ENCODE results near the gene POLK. TPM values are rescaled to one million over a fixed set of nuclear protein-coding genes. Genes with fewer than 3 reads are reported as not detected.

The POLK gene
- total RNA-seq, 2 experiments from 2014 or later, result 16.0 to 29.5 TPM

DNA sequence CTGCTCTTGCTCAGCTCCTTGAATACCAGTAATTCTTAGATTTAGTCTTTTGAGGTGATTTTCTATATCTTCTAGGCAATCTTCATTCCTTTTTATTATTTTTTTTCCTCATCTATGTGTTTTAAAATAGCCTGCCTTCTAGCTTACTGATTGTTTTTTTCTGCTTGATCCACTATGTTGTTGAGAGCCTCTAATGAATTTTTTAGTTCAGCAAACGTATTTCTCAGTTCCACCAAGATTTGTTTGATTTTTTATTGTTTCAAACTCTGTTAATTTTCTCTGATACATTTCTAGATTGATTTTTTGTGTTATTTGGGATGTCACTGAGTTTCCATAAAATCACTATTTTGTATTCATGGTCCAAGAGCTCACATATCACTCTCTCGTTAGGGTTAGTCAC lies 9.5 kb downstream of the POLK start:
- Histone ChIP-seq H3K27ac (ENCODE audit: low read depth, low read length, poor library complexity, severe bottlenecking) (no peak overlapping the region), H3K4me3 (ENCODE audit: low read depth, low read length, poor library complexity, severe bottlenecking) (no peak overlapping the region), H3K4me1 (ENCODE audit: insufficient read depth, low read length, poor library complexity, severe bottlenecking) (peaks cover 11% of the 10 kb centered on the region), H3K4me2 (ENCODE audit: low read length) (no peak overlapping the region), H3K36me3 (ENCODE audit: insufficient read depth, low read length) (peaks cover 40% of the 10 kb centered on the region), H3K9me2 (ENCODE audit: insufficient read depth, low read length) (no peaks in the 10 kb centered on the region), H3K9me3 (ENCODE audit: low read length) (peaks cover 40% of the 10 kb centered on the region), H3K79me2 (ENCODE audit: insufficient read depth, low read depth, low read length) (peaks cover 88% of the 10 kb centered on the region; the same call in 1 of the 2 replicates), H2AFZ (ENCODE audit: low read length) (no peak overlapping the region), H4K20me1 (ENCODE audit: insufficient read depth, low read length) (0 out of 2 replicates have a peak, but pooled peaks cover 3% of the 10 kb centered on the region)
- CTCF ChIA-PET (ENCODE audit: unreplicated experiment), result no interaction called here
- POLR2A ChIA-PET, result interaction anchor here (0.5 to 2.0 kb wide), 4 partner anchors 9 to 18 kb away, joined by 3 to 10 read pairs (median 4); partner anchors contain the start of gene POLK
- DNase-seq (ENCODE audit: low spot score), result no peak
- no peak for TF ChIP-seq EZH2phosphoT487 (IDR thresholded peaks at IDR 0.05; ENCODE audit: borderline replicate concordance, low read depth, low read length)
- no peak for TF ChIP-seq CTCF (conservative IDR thresholded peaks at IDR 0.05; ENCODE audit: low read length)
- no TSS peak for BruUV-seq (replicated peaks)
- intact Hi-C loops (cut with micrococcal nuclease; ENCODE audit: unreplicated experiment), result no loop called here

DNA sequence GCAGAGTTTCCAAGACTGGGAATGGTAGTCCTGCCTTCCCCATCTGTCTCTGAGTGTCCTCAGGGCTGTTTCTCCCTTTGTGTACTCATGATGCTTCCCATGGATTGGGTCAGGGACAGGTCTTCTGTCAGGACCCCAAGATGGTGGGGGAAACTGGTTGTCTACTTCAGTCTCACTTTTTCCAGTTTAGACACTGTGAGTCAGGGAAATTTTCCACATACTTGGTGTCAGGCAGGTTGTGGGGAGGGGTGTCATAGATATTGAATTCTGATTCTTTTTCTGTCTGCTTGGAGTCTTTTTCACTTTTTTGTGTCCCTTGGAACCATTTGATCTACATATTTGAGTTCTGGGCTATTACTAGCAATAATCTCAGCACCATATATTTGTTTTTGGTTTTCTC lies 10.3 kb downstream of the POLK start:
- Histone ChIP-seq H3K4me1 (ENCODE audit: insufficient read depth, low read length, poor library complexity, severe bottlenecking) (peaks cover 11% of the 10 kb centered on the region), H3K4me3 (ENCODE audit: low read depth, low read length, poor library complexity, severe bottlenecking) (no peak overlapping the region), H3K79me2 (ENCODE audit: insufficient read depth, low read depth, low read length) (peaks cover 88% of the 10 kb centered on the region; the same call in 1 of the 2 replicates), H4K20me1 (ENCODE audit: insufficient read depth, low read length) (0 out of 2 replicates have a peak, but pooled peaks cover 3% of the 10 kb centered on the region), H2AFZ (ENCODE audit: low read length) (no peak overlapping the region), H3K27ac (ENCODE audit: low read depth, low read length, poor library complexity, severe bottlenecking) (no peak overlapping the region), H3K4me2 (ENCODE audit: low read length) (no peak overlapping the region), H3K36me3 (ENCODE audit: insufficient read depth, low read length) (peaks cover 41% of the 10 kb centered on the region), H3K9me2 (ENCODE audit: insufficient read depth, low read length) (no peaks in the 10 kb centered on the region), H3K9me3 (ENCODE audit: low read length) (peaks cover 40% of the 10 kb centered on the region)
- DNase-seq (ENCODE audit: low spot score), result no peak
- TF ChIP-seq CTCF (conservative IDR thresholded peaks at IDR 0.05; ENCODE audit: low read length) (no peak), EZH2phosphoT487 (IDR thresholded peaks at IDR 0.05; ENCODE audit: borderline replicate concordance, low read depth, low read length) (no peak)
- no TSS peak for BruUV-seq (replicated peaks)
- intact Hi-C loops (cut with micrococcal nuclease; ENCODE audit: unreplicated experiment), result no loop called here
- ChIA-PET POLR2A (interaction anchor here (0.5 kb wide), 1 partner anchor 8 kb away, joined by 4 read pairs; no protein-coding TSS in a partner anchor), CTCF (ENCODE audit: unreplicated experiment) (no interaction called here)

GRCh38 chr5:75522542-75522941 lies 10.9 kb downstream of the POLK start:
- Histone ChIP-seq H3K79me2 (ENCODE audit: insufficient read depth, low read depth, low read length) (peaks cover 86% of the 10 kb centered on the region; the same call in 1 of the 2 replicates), H2AFZ (ENCODE audit: low read length) (no peak overlapping the region), H3K9me3 (ENCODE audit: low read length) (peaks cover 40% of the 10 kb centered on the region), H3K4me1 (ENCODE audit: insufficient read depth, low read length, poor library complexity, severe bottlenecking) (peaks cover 11% of the 10 kb centered on the region), H3K4me3 (ENCODE audit: low read depth, low read length, poor library complexity, severe bottlenecking) (no peak overlapping the region), H4K20me1 (ENCODE audit: insufficient read depth, low read length) (0 out of 2 replicates have a peak, but pooled peaks cover 3% of the 10 kb centered on the region), H3K9me2 (ENCODE audit: insufficient read depth, low read length) (no peaks in the 10 kb centered on the region), H3K4me2 (ENCODE audit: low read length) (no peak overlapping the region), H3K36me3 (ENCODE audit: insufficient read depth, low read length) (peaks cover 43% of the 10 kb centered on the region), H3K27ac (ENCODE audit: low read depth, low read length, poor library complexity, severe bottlenecking) (no peak overlapping the region)
- CTCF ChIA-PET (ENCODE audit: unreplicated experiment), result no interaction called here
- BruUV-seq (replicated peaks), result no TSS peak
- no peak for DNase-seq (ENCODE audit: low spot score)
- POLR2A ChIA-PET, result interaction anchor here (0.7 to 1.0 kb wide), 2 partner anchors 9 to 10 kb away, joined by 3 to 4 read pairs; partner anchors contain the start of gene POLK
- intact Hi-C loops (cut with micrococcal nuclease; ENCODE audit: unreplicated experiment), result no loop called here
- TF ChIP-seq EZH2phosphoT487 (IDR thresholded peaks at IDR 0.05; ENCODE audit: borderline replicate concordance, low read depth, low read length), result no peak
- no peak for TF ChIP-seq CTCF (conservative IDR thresholded peaks at IDR 0.05; ENCODE audit: low read length)
